ENCODE data around the gene INO80D.
"Not testable (repeated sequence)": the region's sequence is repeated elsewhere in the genome, so short reads cannot be mapped to it uniquely, and the experiment has no call there.

INO80D gene

GRCh38 chr2:206023183-206023582, 62.8 kb downstream of the INO80D start:
- H3K27me3 ChIP-seq (ENCODE audit: insufficient read depth, low read length): no peaks in the 10 kb centered on the region

GRCh38 chr2:206020171-206020570, 65.8 kb downstream of the INO80D start:
- Histone ChIP-seq H3K9me2 (ENCODE audit: low read depth, low read length) (no peaks in the 10 kb centered on the region), H3K4me3 (ENCODE audit: low read depth, low read length, poor library complexity, severe bottlenecking) (no peak overlapping the region), H3K36me3 (ENCODE audit: insufficient read depth, low read length) (peaks cover 52% of the 10 kb centered on the region), H3K9ac (ENCODE audit: low read length) (no peak overlapping the region), H3K9me3 (ENCODE audit: low read length) (0 out of 2 replicates have a peak, but pooled peaks cover 3% of the 10 kb centered on the region), H3K4me2 (ENCODE audit: low read length) (no peak overlapping the region), H3K27ac (ENCODE audit: low read depth, low read length, poor library complexity, severe bottlenecking) (no peak overlapping the region), H3F3A (ENCODE audit: insufficient read depth, low read length) (no peaks in the 10 kb centered on the region), H3K27me3 (ENCODE audit: insufficient read depth, low read length) (no peaks in the 10 kb centered on the region), H4K20me1 (ENCODE audit: insufficient read depth, low read length) (no peaks in the 10 kb centered on the region), H3K4me1 (ENCODE audit: insufficient read depth, low read length, severe bottlenecking) (no peaks in the 10 kb centered on the region), H3K79me2 (ENCODE audit: insufficient read depth, low read length) (no peaks in the 10 kb centered on the region), H2AFZ (ENCODE audit: low read length) (no peak overlapping the region)
- no peak for TF ChIP-seq CTCF (IDR thresholded peaks at IDR 0.05; ENCODE audit: low read length)
- no peak for TF ChIP-seq EZH2 (IDR thresholded peaks at IDR 0.05; ENCODE audit: borderline replicate concordance, low read length)

More at GRCh38 chr2:206023183-206023582, 62.8 kb downstream of the INO80D start:
- Histone ChIP-seq H4K20me1 (ENCODE audit: insufficient read depth, low read length) (no peaks in the 10 kb centered on the region), H2AFZ (ENCODE audit: low read length) (no peak overlapping the region), H3K4me1 (ENCODE audit: insufficient read depth, low read length, severe bottlenecking) (no peaks in the 10 kb centered on the region), H3K36me3 (ENCODE audit: insufficient read depth, low read length) (peaks cover 31% of the 10 kb centered on the region), H3K9ac (ENCODE audit: low read length) (no peak overlapping the region), H3F3A (ENCODE audit: insufficient read depth, low read length) (no peaks in the 10 kb centered on the region), H3K9me2 (ENCODE audit: low read depth, low read length) (no peaks in the 10 kb centered on the region), H3K4me2 (ENCODE audit: low read length) (no peak overlapping the region), H3K9me3 (ENCODE audit: low read length) (no peaks in the 10 kb centered on the region), H3K27ac (ENCODE audit: low read depth, low read length, poor library complexity, severe bottlenecking) (no peak overlapping the region), H3K4me3 (ENCODE audit: low read depth, low read length, poor library complexity, severe bottlenecking) (no peak overlapping the region), H3K79me2 (ENCODE audit: insufficient read depth, low read length) (no peaks in the 10 kb centered on the region)
- no peak for TF ChIP-seq EZH2 (IDR thresholded peaks at IDR 0.05; ENCODE audit: borderline replicate concordance, low read length)
- no peak for TF ChIP-seq CTCF (IDR thresholded peaks at IDR 0.05; ENCODE audit: low read length)

- not testable (repeated sequence) for H3K79me2 ChIP-seq (ENCODE audit: insufficient read depth, low read length); H3K27ac ChIP-seq (ENCODE audit: low read depth, low read length, poor library complexity, severe bottlenecking); H3K4me3 ChIP-seq (ENCODE audit: low read depth, low read length, poor library complexity, severe bottlenecking); H3K4me1 ChIP-seq (ENCODE audit: insufficient read depth, low read length, severe bottlenecking); H3K4me2 ChIP-seq (ENCODE audit: low read length); H4K20me1 ChIP-seq (ENCODE audit: insufficient read depth, low read length); H3K9me3 ChIP-seq (ENCODE audit: low read length); H3K27me3 ChIP-seq (ENCODE audit: insufficient read depth, low read length); H3K9ac ChIP-seq (ENCODE audit: low read length); H2AFZ ChIP-seq (ENCODE audit: low read length); H3F3A ChIP-seq (ENCODE audit: insufficient read depth, low read length); H3K9me2 ChIP-seq (ENCODE audit: low read depth, low read length)
- peaks cover 59% of the 10 kb centered on the region for H3K36me3 ChIP-seq (ENCODE audit: insufficient read depth, low read length)
These were observed 70.2 kb downstream of the INO80D start for GRCh38 chr2:206015746-206016145.

- peaks cover 50% of the 10 kb centered on the region for H3K36me3 ChIP-seq (ENCODE audit: insufficient read depth, low read length)
- TF ChIP-seq EZH2 (IDR thresholded peaks at IDR 0.05; ENCODE audit: borderline replicate concordance, low read length) (no peak), CTCF (IDR thresholded peaks at IDR 0.05; ENCODE audit: low read length) (no peak)
- 0 out of 2 replicates have a peak, but pooled peaks cover 3% of the 10 kb centered on the region for H3K9me3 ChIP-seq (ENCODE audit: low read length)
These were observed 74.2 kb downstream of the INO80D start for GRCh38 chr2:206011795-206012194.

More at GRCh38 chr2:206011795-206012194, 74.2 kb downstream of the INO80D start:
- Histone ChIP-seq H3K9me2 (ENCODE audit: low read depth, low read length) (no peaks in the 10 kb centered on the region), H3K9ac (ENCODE audit: low read length) (no peak overlapping the region), H3F3A (ENCODE audit: insufficient read depth, low read length) (0 out of 2 replicates have a peak, but pooled peaks cover 2% of the 10 kb centered on the region), H4K20me1 (ENCODE audit: insufficient read depth, low read length) (no peaks in the 10 kb centered on the region), H3K4me3 (ENCODE audit: low read depth, low read length, poor library complexity, severe bottlenecking) (no peak overlapping the region), H3K79me2 (ENCODE audit: insufficient read depth, low read length) (no peaks in the 10 kb centered on the region), H3K4me1 (ENCODE audit: insufficient read depth, low read length, severe bottlenecking) (no peaks in the 10 kb centered on the region), H3K4me2 (ENCODE audit: low read length) (no peak overlapping the region), H3K27me3 (ENCODE audit: insufficient read depth, low read length) (no peaks in the 10 kb centered on the region), H2AFZ (ENCODE audit: low read length) (no peak overlapping the region), H3K27ac (ENCODE audit: low read depth, low read length, poor library complexity, severe bottlenecking) (no peak overlapping the region)
